ENCODE results near the gene ATP8B4.

DNA sequence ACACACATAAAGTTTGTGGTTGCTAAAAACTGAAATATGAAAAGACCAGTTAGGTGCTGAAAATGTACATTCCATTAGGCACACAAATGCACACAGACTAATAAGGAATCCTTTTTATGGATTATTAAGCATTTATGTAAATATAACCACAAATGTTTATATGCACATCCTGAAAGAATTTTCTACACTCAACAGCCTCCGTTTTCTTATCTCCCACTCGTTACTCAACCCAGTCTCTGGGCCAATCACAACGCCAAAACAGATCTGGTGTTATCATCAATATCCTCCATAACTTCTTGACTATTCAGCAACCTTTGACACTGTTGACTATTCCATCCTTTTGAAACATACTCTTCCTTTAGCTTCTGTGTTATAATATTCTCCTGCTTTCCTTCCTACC lies 136.4 kb downstream of the ATP8B4 start:
- TF ChIP-seq, protein P1, sequence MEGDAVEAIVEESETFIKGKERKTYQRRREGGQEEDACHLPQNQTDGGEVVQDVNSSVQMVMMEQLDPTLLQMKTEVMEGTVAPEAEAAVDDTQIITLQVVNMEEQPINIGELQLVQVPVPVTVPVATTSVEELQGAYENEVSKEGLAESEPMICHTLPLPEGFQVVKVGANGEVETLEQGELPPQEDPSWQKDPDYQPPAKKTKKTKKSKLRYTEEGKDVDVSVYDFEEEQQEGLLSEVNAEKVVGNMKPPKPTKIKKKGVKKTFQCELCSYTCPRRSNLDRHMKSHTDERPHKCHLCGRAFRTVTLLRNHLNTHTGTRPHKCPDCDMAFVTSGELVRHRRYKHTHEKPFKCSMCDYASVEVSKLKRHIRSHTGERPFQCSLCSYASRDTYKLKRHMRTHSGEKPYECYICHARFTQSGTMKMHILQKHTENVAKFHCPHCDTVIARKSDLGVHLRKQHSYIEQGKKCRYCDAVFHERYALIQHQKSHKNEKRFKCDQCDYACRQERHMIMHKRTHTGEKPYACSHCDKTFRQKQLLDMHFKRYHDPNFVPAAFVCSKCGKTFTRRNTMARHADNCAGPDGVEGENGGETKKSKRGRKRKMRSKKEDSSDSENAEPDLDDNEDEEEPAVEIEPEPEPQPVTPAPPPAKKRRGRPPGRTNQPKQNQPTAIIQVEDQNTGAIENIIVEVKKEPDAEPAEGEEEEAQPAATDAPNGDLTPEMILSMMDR (IDR thresholded peaks at IDR 0.05), result no peak
- TF ChIP-seq EP300 (IDR thresholded peaks at IDR 0.05), result no peak
- no peak for TF ChIP-seq POLR2AphosphoS5 (IDR thresholded peaks at IDR 0.05)
- TF ChIP-seq POLR2A (IDR thresholded peaks at IDR 0.05), result no peak
